PFSK-1 (cell line): Measurements from ENCODE around the gene RHOD.

Experiments
- POLR2AphosphoS5 ChIP-seq: IDR thresholded peaks from 2 replicates; pipeline ENCODE4 v1.6.1; 2012; ENCODE audit warnings: low read depth, mild to moderate bottlenecking, control low read depth, low read length, moderate library complexity
- TAF1 ChIP-seq: IDR thresholded peaks from 2 replicates; pipeline ENCODE4 v1.6.1; 2012; ENCODE audit warnings: low read length, control low read depth, borderline replicate concordance; ENCODE audit not compliant: insufficient read depth

DNA sequence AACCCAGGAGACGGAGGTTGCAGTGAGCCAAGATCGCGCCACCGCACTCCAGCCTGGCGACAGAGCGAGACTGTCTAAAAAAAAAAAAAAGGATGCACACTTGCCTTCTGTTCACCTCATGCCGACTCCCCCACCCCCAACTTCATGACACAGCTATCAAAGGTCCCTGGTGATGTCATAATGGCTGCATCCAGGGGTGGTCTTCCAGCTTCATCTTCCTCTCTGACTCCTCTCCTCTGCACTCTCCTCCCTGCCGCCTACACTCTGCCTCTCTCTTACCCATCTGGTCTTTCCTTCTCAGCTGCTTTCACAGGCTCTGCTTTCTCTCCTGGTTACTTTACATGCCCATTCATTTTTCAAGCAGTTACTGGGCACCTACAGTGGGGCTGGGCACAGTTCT is 46.0 kb downstream of the RHOD start:
- TF ChIP-seq TAF1 (no peak), POLR2AphosphoS5 (no peak)
